Liver (tissue), 9 donors: ENCODE measurements around the gene RTEL1. TPM values are rescaled to one million over a fixed set of nuclear protein-coding genes. Genes with fewer than 3 reads are reported as not detected.

Experiments used
- DNase-seq: peaks from one replicate; pipeline ENCODE4 v3.0.0-alpha.2; 2017; ENCODE audit warnings: low spot score
- H3K27ac ChIP-seq, 2 donors: one replicate each; pipeline ENCODE4 v1.7.0; 2013; ENCODE audit warnings: inconsistent platforms in 2 of 2, low read length in 2 of 2, control low read depth in 1 of 2, low read depth in 1 of 2, mild to moderate bottlenecking in 1 of 2
- H3K27me3 ChIP-seq, 4 donors: one replicate each; pipeline versions ENCODE4 v1.6.1 to v1.7.0; 2013; ENCODE audit warnings: low read length in 3 of 4, inconsistent platforms in 1 of 4, mild to moderate bottlenecking in 1 of 4, moderate library complexity in 1 of 4; ENCODE audit not compliant: control insufficient read depth in 4 of 4, insufficient read depth in 4 of 4
- H3K36me3 ChIP-seq, 4 donors: one replicate each; pipeline versions ENCODE4 v1.6.1 to v1.7.0; 2013; ENCODE audit warnings: low read length in 3 of 4, mild to moderate bottlenecking in 3 of 4, low read depth in 1 of 4, moderate library complexity in 1 of 4; ENCODE audit not compliant: control insufficient read depth in 4 of 4, insufficient read depth in 3 of 4
- H3K4me1 ChIP-seq, 4 donors: one replicate each; pipeline versions ENCODE4 v1.6.1 to v1.7.0; 2013; ENCODE audit warnings: low read length in 3 of 4, mild to moderate bottlenecking in 3 of 4, moderate library complexity in 1 of 4; ENCODE audit not compliant: control insufficient read depth in 4 of 4, insufficient read depth in 4 of 4
- H3K4me3 ChIP-seq, 3 donors: one replicate each; pipeline versions ENCODE4 v1.6.1 to v1.7.0; 2013; ENCODE audit warnings: low read length in 3 of 3, control low read depth in 1 of 3, low read depth in 1 of 3, mild to moderate bottlenecking in 1 of 3
- H3K9ac ChIP-seq, 2 donors: one replicate each; pipeline ENCODE4 v1.7.0; 2013; ENCODE audit warnings: low read length in 2 of 2, mild to moderate bottlenecking in 2 of 2, moderate library complexity in 2 of 2, control low read depth in 1 of 2, low read depth in 1 of 2
- H3K9me3 ChIP-seq, 4 donors: one replicate each; pipeline versions ENCODE4 v1.6.1 to v1.7.0; 2013; ENCODE audit warnings: low read length in 3 of 4; ENCODE audit not compliant: control insufficient read depth in 4 of 4
- CTCF ChIP-seq: fragments of 150-350 bp; IDR thresholded peaks from 2 replicates; pipeline ENCODE4 v1.5.1; 2017; ENCODE audit warnings: improper control_type of control experiment, low read depth, low read length; ENCODE audit not compliant: missing input control
- EGR1 ChIP-seq, 2 donors: IDR thresholded peaks; 2 replicates each; pipeline ENCODE4 v1.6.1; 2016 to 2018; ENCODE audit warnings: antibody characterized with exemption in 2 of 2, low read depth in 2 of 2
- FOXA1 ChIP-seq: IDR thresholded peaks from 2 replicates; pipeline ENCODE4 v1.6.1; 2016; ENCODE audit warnings: antibody characterized with exemption
- FOXA2 ChIP-seq: IDR thresholded peaks from 2 replicates; pipeline ENCODE4 v1.6.1; 2016; ENCODE audit warnings: antibody characterized with exemption
- GABPA ChIP-seq, 2 donors: IDR thresholded peaks in 1 of 2; conservative IDR thresholded peaks in 1 of 2; 2 replicates each; pipeline ENCODE4 v1.6.1; 2016; ENCODE audit warnings: antibody characterized with exemption in 2 of 2, mild to moderate bottlenecking in 1 of 2, moderate library complexity in 1 of 2
- HNF4A ChIP-seq, 2 donors: conservative IDR thresholded peaks; 2 replicates each; pipeline ENCODE4 v1.6.1; 2016; ENCODE audit warnings: antibody characterized with exemption in 2 of 2, mild to moderate bottlenecking in 2 of 2
- HNF4G ChIP-seq: IDR thresholded peaks from 2 replicates; pipeline ENCODE4 v1.6.1; 2016; ENCODE audit warnings: antibody characterized with exemption
- JUND ChIP-seq, 2 donors: IDR thresholded peaks; 2 replicates each; pipeline ENCODE4 v1.6.1; 2016; ENCODE audit warnings: antibody characterized with exemption in 2 of 2
- NR2F2 ChIP-seq: IDR thresholded peaks from 2 replicates; pipeline ENCODE4 v1.6.1; 2016; ENCODE audit warnings: antibody characterized with exemption
- RAD21 ChIP-seq, 2 donors: IDR thresholded peaks; 2 replicates each; pipeline ENCODE4 v1.6.1; 2016; ENCODE audit warnings: antibody characterized with exemption in 2 of 2, mild to moderate bottlenecking in 2 of 2
- RXRA ChIP-seq, 2 donors: IDR thresholded peaks; 2 replicates each; pipeline ENCODE4 v1.6.1; 2017 to 2018; ENCODE audit warnings: antibody characterized with exemption in 2 of 2, mild to moderate bottlenecking in 1 of 2
- SP1 ChIP-seq: IDR thresholded peaks from 2 replicates; pipeline ENCODE4 v1.6.1; 2018; ENCODE audit warnings: antibody characterized with exemption, mild to moderate bottlenecking
- TAF1 ChIP-seq: conservative IDR thresholded peaks from 2 replicates; pipeline ENCODE4 v1.6.1; 2016; ENCODE audit warnings: antibody characterized with exemption, mild to moderate bottlenecking
- YY1 ChIP-seq: IDR thresholded peaks from 2 replicates; pipeline ENCODE4 v1.6.1; 2016; ENCODE audit warnings: antibody characterized with exemption, mild to moderate bottlenecking
- ZBTB33 ChIP-seq: IDR thresholded peaks from 2 replicates; pipeline ENCODE4 v1.6.1; 2016; ENCODE audit warnings: antibody characterized with exemption
- WGBS: extraction: QIAGEN DNeasy Blood & Tissue Kit; methylation state at CpG from one replicate; pipeline ENCODE4 v1.1.7; 2013; 5-methylcytosine and 5-hydroxymethylcytosine counted together
- polyA plus RNA-seq, 2 donors: library from polyadenylated mRNA; stranded (reverse) in 1 of 2; unstranded in 1 of 2; fragments of 200-250 nt in 1 of 2; fragments of >200 nt in 1 of 2; fragmentation: Nextera tagmentation in 1 of 2; extraction: Ambion mirVana in 1 of 2; gene quantifications; one replicate each; pipeline versions ENCODE4 v1.2.1 to v1.2.3, GENCODE V29; 2013 to 2015
- total RNA-seq, 2 donors: library from RNA; depleted of rRNA; stranded (reverse); fragments of >200 nt; gene quantifications; one replicate each; pipeline ENCODE4 v1.2.3, GENCODE V29; 2014
- TF ChIP-seq, protein P1 (sequence below): IDR thresholded peaks from 2 replicates; pipeline ENCODE4 v1.6.1; 2016; ENCODE audit warnings: antibody characterized with exemption, mild to moderate bottlenecking
- TF ChIP-seq, protein P2 (sequence below): IDR thresholded peaks from 2 replicates; pipeline ENCODE4 v1.6.1; 2016; ENCODE audit warnings: antibody characterized with exemption
- TF ChIP-seq, protein P3 (sequence below): IDR thresholded peaks from 2 replicates; pipeline ENCODE4 v1.6.1; 2016; ENCODE audit warnings: antibody characterized with exemption
- donor health status: healthy.
- donor health status: healthy.
- donor health status: healthy.
- donor health status: healthy.
- donor health status: healthy.

RTEL1 gene
- 10 to 100 TPM; 10.4 to 16.9 TPM for total RNA-seq
- 1 to 10 TPM; 3.7 to 4.3 TPM for polyA plus RNA-seq

DNA sequence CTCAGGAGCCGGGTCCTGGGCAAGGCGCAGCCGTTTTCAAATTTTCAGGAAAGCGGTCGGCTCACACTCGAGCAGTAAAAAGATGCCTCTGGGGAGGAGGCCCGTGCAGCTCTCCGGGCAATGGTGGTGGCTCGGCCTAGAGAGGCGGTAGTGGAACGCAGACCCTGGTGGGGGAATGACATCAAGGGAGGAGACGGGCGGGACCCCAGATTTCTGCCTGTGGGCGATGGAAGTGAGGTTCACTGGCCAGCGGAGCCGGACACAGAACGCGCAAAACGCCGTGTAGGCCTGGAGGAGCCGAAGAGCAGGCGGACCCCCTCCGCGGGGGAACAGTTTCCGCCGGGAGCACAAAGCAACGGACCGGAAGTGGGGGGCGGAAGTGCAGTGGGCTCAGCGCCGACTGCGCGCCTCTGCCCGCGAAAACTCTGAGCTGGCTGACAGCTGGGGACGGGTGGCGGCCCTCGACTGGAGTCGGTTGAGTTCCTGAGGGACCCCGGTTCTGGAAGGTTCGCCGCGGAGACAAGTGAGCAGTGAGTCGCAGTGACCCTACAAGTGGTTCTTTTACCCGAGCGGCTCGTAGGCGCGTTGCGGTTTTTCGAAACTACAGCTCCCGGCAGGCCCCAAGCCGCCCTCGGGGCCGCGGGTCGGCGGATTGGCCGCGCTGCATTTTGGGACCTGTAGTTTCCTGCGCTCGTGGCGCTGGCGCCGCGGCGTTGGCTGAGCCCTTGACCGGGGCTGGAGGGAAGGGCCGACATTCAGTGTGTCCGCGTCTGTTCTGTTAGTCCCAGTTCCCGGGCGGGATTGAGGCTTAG lies at the start of gene RTEL1:
TSS of gene RTEL1 (plus strand) at position 376 of the 812 bp plus-strand sequence. CDS start 1,091 bp downstream, outside the sequence.
- Histone ChIP-seq H3K9me3 (no peaks in the 10 kb centered on the region), H3K27ac (peak within 1 kb of the TSS; percentile 88 to 90), H3K9ac (peak within 1 kb of the TSS; percentile 59 to 61), H3K36me3 (peaks cover 0 to 15% (median 6%) of the 10 kb centered on the region in 4 donors), H3K4me1 (peaks cover 3 to 24% (median 17%) of the 10 kb centered on the region in 4 donors), H3K4me3 (peak within 1 kb of the TSS; percentile 63 to 88 (median 81)), H3K27me3 (no peaks in the 10 kb centered on the region)
- peak; percentile 94 for DNase-seq
- no peak for TF ChIP-seq CTCF
- peak; percentile 62 for TF ChIP-seq SP1
- peak; percentile 97 to 99 for TF ChIP-seq GABPA (IDR thresholded peaks at IDR 0.05 in 1 of 2, conservative IDR thresholded peaks at IDR 0.05 in 1 of 2)
- TF ChIP-seq FOXA2 = no peak
- TF ChIP-seq ZBTB33 = no peak
- TF ChIP-seq RXRA (IDR thresholded peaks at IDR 0.05) = peak in 1 of 2 donors; percentile 46
- TF ChIP-seq, protein P1, sequence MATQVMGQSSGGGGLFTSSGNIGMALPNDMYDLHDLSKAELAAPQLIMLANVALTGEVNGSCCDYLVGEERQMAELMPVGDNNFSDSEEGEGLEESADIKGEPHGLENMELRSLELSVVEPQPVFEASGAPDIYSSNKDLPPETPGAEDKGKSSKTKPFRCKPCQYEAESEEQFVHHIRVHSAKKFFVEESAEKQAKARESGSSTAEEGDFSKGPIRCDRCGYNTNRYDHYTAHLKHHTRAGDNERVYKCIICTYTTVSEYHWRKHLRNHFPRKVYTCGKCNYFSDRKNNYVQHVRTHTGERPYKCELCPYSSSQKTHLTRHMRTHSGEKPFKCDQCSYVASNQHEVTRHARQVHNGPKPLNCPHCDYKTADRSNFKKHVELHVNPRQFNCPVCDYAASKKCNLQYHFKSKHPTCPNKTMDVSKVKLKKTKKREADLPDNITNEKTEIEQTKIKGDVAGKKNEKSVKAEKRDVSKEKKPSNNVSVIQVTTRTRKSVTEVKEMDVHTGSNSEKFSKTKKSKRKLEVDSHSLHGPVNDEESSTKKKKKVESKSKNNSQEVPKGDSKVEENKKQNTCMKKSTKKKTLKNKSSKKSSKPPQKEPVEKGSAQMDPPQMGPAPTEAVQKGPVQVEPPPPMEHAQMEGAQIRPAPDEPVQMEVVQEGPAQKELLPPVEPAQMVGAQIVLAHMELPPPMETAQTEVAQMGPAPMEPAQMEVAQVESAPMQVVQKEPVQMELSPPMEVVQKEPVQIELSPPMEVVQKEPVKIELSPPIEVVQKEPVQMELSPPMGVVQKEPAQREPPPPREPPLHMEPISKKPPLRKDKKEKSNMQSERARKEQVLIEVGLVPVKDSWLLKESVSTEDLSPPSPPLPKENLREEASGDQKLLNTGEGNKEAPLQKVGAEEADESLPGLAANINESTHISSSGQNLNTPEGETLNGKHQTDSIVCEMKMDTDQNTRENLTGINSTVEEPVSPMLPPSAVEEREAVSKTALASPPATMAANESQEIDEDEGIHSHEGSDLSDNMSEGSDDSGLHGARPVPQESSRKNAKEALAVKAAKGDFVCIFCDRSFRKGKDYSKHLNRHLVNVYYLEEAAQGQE = peak; percentile 76
- peak; percentile 8 for TF ChIP-seq FOXA1
- TF ChIP-seq HNF4A (conservative IDR thresholded peaks at IDR 0.05) = no peak
- TF ChIP-seq, protein P2, sequence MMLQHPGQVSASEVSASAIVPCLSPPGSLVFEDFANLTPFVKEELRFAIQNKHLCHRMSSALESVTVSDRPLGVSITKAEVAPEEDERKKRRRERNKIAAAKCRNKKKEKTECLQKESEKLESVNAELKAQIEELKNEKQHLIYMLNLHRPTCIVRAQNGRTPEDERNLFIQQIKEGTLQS = no peak
- peak; percentile 78 for TF ChIP-seq YY1
- TF ChIP-seq HNF4G = no peak
- no peak for TF ChIP-seq JUND (IDR thresholded peaks at IDR 0.05)
- TF ChIP-seq NR2F2 = peak; percentile 68
- TF ChIP-seq, protein P3, sequence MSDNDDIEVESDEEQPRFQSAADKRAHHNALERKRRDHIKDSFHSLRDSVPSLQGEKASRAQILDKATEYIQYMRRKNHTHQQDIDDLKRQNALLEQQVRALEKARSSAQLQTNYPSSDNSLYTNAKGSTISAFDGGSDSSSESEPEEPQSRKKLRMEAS = no peak
- no peak for TF ChIP-seq TAF1
- TF ChIP-seq EGR1 (IDR thresholded peaks at IDR 0.05; ENCODE audit: low read depth in 2 of 2) = peak; percentile 15 to 76
- peak in 1 of 2 donors; percentile 16 for TF ChIP-seq RAD21 (IDR thresholded peaks at IDR 0.05)
- WGBS = 3% methylated on average over 73 of the region's 73 CpGs
